Upper lobe of left lung (tissue), 6 donors: Measurements from ENCODE around the gene DGAT2L6. TPM values are rescaled to one million over a fixed set of nuclear protein-coding genes. Genes with fewer than 3 reads are reported as not detected.

Experiments
- ATAC-seq, 2 donors: fragments of 200-7000 bp; cut with Tn5 transposase; one replicate each; pipeline ENCODE4 v1.9.1; 2022; ENCODE audit warnings: mild to moderate bottlenecking in 2 of 2, moderate library complexity in 2 of 2; ENCODE audit not compliant: low FRiP score in 2 of 2
- DNase-seq, 2 donors: peaks; one replicate each; pipeline ENCODE4 v3.0.0-alpha.2; 2019 to 2020
- H3K27ac ChIP-seq, 4 donors: fragments of 200-600 bp; sonication (generic); one replicate each; pipeline ENCODE4 v1.5.1; 2016 to 2019
- H3K27me3 ChIP-seq, 4 donors: fragments of 200-600 bp; sonication (generic); one replicate each; pipeline ENCODE4 v1.5.1; 2017 to 2019
- H3K36me3 ChIP-seq, 4 donors: fragments of 200-600 bp; sonication (generic); one replicate each; pipeline ENCODE4 v1.5.1; 2016 to 2019
- H3K4me1 ChIP-seq, 4 donors: fragments of 200-600 bp; sonication (generic); one replicate each; pipeline ENCODE4 v1.5.1; 2018 to 2019
- H3K4me3 ChIP-seq, 4 donors: fragments of 200-600 bp; sonication (generic); one replicate each; pipeline ENCODE4 v1.5.1; 2017 to 2019; ENCODE audit warnings: mild to moderate bottlenecking in 2 of 4, moderate library complexity in 1 of 4
- H3K9me3 ChIP-seq, 4 donors: fragments of 200-600 bp; sonication (generic); one replicate each; pipeline ENCODE4 v1.5.1; 2018 to 2019
- EP300 ChIP-seq, 4 donors: sonication (generic); formaldehyde crosslinking; IDR thresholded peaks; one replicate each; pipeline ENCODE4 v1.5.1; 2017; ENCODE audit warnings: antibody characterized with exemption in 4 of 4, control low read depth in 2 of 4
- POLR2A ChIP-seq, 4 donors: fragments of 450-650 bp; IDR thresholded peaks; one replicate each; pipeline ENCODE4 v1.5.1; 2016 to 2017; ENCODE audit warnings: antibody characterized with exemption in 4 of 4, mild to moderate bottlenecking in 2 of 4
- POLR2AphosphoS5 ChIP-seq, 2 donors: sonication (generic); formaldehyde crosslinking; IDR thresholded peaks; one replicate each; pipeline ENCODE4 v1.5.1; 2017; ENCODE audit warnings: antibody characterized with exemption in 2 of 2
- WGBS, 2 donors: methylation state at CpG; one replicate each; pipeline ENCODE4 v1.1.5; 2017 to 2018; 5-methylcytosine and 5-hydroxymethylcytosine counted together
- total RNA-seq, 6 donors: library from RNA; depleted of rRNA in 4 of 6; stranded (reverse); fragments of >200 nt in 4 of 6; gene quantifications; one replicate each; pipeline versions ENCODE4 v1.1.0 to v1.2.1, GENCODE V29; 2016 to 2021
- TF ChIP-seq, protein P1 (sequence below), 6 experiments: fragments of 450-650 bp in 4 of 6; fragments of 200-600 bp in 2 of 6; sonication (generic) in 2 of 6; IDR thresholded peaks; one replicate each; pipeline ENCODE4 v1.5.1; 2016 to 2019; ENCODE audit warnings: antibody characterized with exemption in 6 of 6
- donor health status: DM: no; HTN: no; CAD: no; lungs with moderate emphysema.
- donor health status: DM: no; HTN: yes; CAD: no; lungs with severe emphysema.

The DGAT2L6 gene, protein sequence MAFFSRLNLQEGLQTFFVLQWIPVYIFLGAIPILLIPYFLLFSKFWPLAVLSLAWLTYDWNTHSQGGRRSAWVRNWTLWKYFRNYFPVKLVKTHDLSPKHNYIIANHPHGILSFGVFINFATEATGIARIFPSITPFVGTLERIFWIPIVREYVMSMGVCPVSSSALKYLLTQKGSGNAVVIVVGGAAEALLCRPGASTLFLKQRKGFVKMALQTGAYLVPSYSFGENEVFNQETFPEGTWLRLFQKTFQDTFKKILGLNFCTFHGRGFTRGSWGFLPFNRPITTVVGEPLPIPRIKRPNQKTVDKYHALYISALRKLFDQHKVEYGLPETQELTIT
- not detected for total RNA-seq

DNA sequence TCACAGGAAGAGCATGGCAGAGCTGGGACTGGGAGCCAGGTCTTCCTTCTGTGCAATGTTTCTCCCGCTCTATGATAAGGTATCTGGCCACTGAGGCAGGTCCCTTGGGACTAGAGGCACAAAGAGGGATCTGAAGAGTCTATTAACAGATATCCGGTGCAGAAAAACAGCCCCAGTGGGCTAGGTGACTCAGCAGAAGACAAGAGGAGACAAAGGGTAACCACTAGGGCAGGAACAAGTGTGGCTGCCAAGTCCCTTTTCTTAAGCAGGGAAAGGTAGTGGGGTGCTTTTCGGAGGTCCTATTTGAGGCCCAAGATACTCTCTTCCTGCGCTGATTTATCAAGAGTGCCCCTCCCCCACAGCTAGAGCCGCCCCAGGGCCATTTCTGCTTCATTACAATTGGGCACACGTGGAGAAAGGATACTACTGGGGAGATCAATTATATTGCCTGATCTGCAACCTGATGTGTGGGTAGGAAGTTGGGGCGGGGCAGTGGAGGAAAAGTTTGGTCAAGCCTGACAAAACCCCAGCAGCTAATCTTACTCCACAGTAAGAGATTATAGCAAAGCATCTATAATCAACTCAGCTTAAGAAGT is at the start of gene DGAT2L6:
DGAT2L6 (plus strand) TSS at position 546 of the 596 bp plus-strand sequence. CDS start 100 bp downstream, outside the sequence.
- WGBS, 2 donors: 52 to 66% methylated on average over 6 to 7 of the region's 7 CpGs
- DNase-seq (no peak), ATAC-seq (no peak)
- Histone ChIP-seq H3K27ac (no peak within 1 kb of the TSS), H3K4me1 (no peaks in the 10 kb centered on the region), H3K36me3 (no peaks in the 10 kb centered on the region), H3K4me3 (no peak within 1 kb of the TSS), H3K27me3 (no peaks in the 10 kb centered on the region), H3K9me3 (no peaks in the 10 kb centered on the region)
- TF ChIP-seq, protein P1, sequence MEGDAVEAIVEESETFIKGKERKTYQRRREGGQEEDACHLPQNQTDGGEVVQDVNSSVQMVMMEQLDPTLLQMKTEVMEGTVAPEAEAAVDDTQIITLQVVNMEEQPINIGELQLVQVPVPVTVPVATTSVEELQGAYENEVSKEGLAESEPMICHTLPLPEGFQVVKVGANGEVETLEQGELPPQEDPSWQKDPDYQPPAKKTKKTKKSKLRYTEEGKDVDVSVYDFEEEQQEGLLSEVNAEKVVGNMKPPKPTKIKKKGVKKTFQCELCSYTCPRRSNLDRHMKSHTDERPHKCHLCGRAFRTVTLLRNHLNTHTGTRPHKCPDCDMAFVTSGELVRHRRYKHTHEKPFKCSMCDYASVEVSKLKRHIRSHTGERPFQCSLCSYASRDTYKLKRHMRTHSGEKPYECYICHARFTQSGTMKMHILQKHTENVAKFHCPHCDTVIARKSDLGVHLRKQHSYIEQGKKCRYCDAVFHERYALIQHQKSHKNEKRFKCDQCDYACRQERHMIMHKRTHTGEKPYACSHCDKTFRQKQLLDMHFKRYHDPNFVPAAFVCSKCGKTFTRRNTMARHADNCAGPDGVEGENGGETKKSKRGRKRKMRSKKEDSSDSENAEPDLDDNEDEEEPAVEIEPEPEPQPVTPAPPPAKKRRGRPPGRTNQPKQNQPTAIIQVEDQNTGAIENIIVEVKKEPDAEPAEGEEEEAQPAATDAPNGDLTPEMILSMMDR (IDR thresholded peaks at IDR 0.05): no peak
- TF ChIP-seq POLR2A (IDR thresholded peaks at IDR 0.05): no peak

DNA sequence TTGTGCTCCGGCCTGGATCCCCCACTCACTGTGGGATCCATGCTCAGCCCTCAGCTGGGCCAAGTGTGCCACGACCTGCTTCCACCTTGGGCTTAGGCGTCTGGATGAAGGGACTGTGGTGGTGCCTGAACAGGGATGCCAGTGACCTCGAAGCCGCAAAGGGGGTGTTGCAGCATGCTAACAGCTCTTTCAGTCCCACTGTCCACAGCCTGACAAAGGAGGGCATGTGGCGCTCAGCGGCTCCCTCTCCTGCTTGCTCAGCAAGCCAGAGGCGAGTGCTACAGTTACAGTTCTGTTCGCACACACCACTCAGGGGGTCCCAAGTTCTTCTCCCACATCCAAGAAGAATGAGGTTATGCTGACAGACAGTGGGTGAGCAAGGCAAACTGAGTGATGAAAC is 49.2 kb upstream of the DGAT2L6 start:
- DNase-seq (no peak), ATAC-seq (no peak)
- H3K4me1 ChIP-seq: peaks cover 0 to 7% (median 4%) of the 10 kb centered on the region in 4 donors
- no peak overlapping the region for H3K27ac ChIP-seq
- H3K4me3 ChIP-seq: no peak overlapping the region
- 64% methylated on average over 8 of the region's 9 CpGs; no CpG with 5 or more reads in 1 of the 2 donors for WGBS, 2 donors
- no peaks in the 10 kb centered on the region for H3K27me3 ChIP-seq
- no peaks in the 10 kb centered on the region for H3K36me3 ChIP-seq
- no peaks in the 10 kb centered on the region for H3K9me3 ChIP-seq
- TF ChIP-seq POLR2AphosphoS5 (IDR thresholded peaks at IDR 0.05): no peak
- no peak for TF ChIP-seq POLR2A (IDR thresholded peaks at IDR 0.05)

DNA sequence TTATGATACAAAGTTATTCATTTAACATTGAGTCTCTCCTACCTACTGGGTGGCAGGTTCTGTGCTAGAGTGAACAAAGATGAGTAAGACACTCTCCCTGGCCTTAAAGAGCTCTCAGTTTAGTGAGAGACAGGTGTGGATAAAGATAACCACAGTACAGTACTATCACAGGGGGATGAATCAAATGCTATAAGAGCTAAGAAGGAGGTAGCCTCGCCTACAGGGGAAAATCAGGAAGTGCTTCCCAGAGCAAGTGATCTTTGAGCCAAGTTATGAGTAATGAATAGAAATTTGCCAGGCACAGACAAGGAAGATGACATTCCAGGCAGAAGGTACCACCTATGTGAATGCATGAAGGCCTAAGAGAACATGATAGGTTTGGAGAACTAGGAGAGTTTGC is 47.5 kb upstream of the DGAT2L6 start:
- Histone ChIP-seq H3K27ac (no peak overlapping the region), H3K36me3 (no peaks in the 10 kb centered on the region), H3K4me3 (no peak overlapping the region), H3K27me3 (no peaks in the 10 kb centered on the region), H3K9me3 (no peaks in the 10 kb centered on the region), H3K4me1 (peaks cover 6 to 14% (median 10%) of the 10 kb centered on the region in 4 donors)
- no peak for DNase-seq
- WGBS, 2 donors: 8 to 55% methylated on average over 1 of the region's 1 CpG
- TF ChIP-seq POLR2AphosphoS5 (IDR thresholded peaks at IDR 0.05) (no peak), POLR2A (IDR thresholded peaks at IDR 0.05) (no peak), EP300 (IDR thresholded peaks at IDR 0.05) (no peak)
- TF ChIP-seq, protein P1 (IDR thresholded peaks at IDR 0.05): no peak
- no peak for ATAC-seq

DNA sequence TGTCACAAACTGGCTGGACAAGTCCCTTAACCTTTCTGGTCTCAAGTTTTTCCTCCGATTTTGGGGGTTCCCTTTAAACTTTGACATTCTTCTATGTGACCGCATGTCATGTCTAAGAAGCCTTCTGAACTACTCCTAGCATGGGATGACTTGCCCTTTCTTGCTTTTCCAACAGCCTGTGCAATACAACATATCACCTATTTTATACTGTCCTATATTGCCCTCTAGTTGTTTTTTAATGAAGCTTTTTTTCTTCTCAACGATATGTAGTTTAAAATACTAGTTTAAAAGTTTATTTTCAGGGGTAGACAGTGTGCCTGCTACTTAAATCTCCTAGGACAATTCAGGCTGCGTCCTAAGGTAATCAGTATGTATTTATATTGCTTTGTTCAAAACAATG is 45.1 kb upstream of the DGAT2L6 start:
- no peak for TF ChIP-seq EP300 (IDR thresholded peaks at IDR 0.05)
- no peak for TF ChIP-seq POLR2A (IDR thresholded peaks at IDR 0.05)
- TF ChIP-seq, protein P1 (IDR thresholded peaks at IDR 0.05): no peak
- no peak for TF ChIP-seq POLR2AphosphoS5 (IDR thresholded peaks at IDR 0.05)
- Histone ChIP-seq H3K36me3 (peaks cover 0 to 5% (median 0%) of the 10 kb centered on the region in 4 donors), H3K27ac (no peak overlapping the region), H3K4me1 (peaks cover 12 to 23% (median 15%) of the 10 kb centered on the region in 4 donors), H3K27me3 (no peaks in the 10 kb centered on the region), H3K9me3 (no peaks in the 10 kb centered on the region), H3K4me3 (peak overlapping the region in 1 of 4 donors; percentile 73)
- ATAC-seq (no peak), DNase-seq (no peak)
- 45% methylated on average over 4 of the region's 4 CpGs for WGBS, 2 donors

DNA sequence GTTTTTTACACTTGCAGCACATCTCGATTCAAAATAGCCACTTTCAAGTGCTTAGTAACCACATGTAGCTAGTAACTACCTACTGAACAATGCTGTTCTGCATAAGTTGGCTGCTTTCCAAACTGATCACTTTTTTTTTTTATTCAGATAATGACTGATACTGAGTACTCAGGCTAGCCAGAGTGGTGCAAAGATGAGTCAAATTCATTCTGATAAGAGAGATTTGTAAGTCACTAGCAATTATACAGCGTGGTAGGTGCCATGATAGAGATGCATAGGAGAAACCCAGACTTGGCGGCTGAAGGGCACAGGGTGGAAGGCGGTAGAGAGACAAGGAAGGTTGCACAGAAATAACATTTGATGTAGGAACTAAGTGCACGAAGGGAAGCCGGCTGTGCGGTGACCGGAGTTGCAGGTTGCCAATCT is 44.4 kb upstream of the DGAT2L6 start:
- peaks cover 12 to 23% (median 15%) of the 10 kb centered on the region in 4 donors for H3K4me1 ChIP-seq
- WGBS, 2 donors: 0 to 48% methylated on average over 6 to 8 of the region's 8 CpGs
- peaks cover 0 to 5% (median 0%) of the 10 kb centered on the region in 4 donors for H3K36me3 ChIP-seq
- ATAC-seq (no peak), DNase-seq (no peak)
- peak overlapping the region; percentile 36 to 81 (median 74) for H3K4me3 ChIP-seq
- no peaks in the 10 kb centered on the region for H3K27me3 ChIP-seq
- H3K27ac ChIP-seq: peak overlapping the region; percentile 85 to 88 (median 86)
- TF ChIP-seq, protein P1 (IDR thresholded peaks at IDR 0.05): no peak
- TF ChIP-seq POLR2A (IDR thresholded peaks at IDR 0.05): no peak
- TF ChIP-seq EP300 (IDR thresholded peaks at IDR 0.05): no peak
- TF ChIP-seq POLR2AphosphoS5 (IDR thresholded peaks at IDR 0.05): no peak
- H3K9me3 ChIP-seq: no peaks in the 10 kb centered on the region
